Sigmoid colon (tissue), 4 donors: Measurements from ENCODE around the gene CASP2.

Experiments
- CTCF ChIP-seq, 4 experiments: fragments of 450-650 bp in 3 of 4; fragments of 200-600 bp in 1 of 4; IDR thresholded peaks; one replicate each; pipeline ENCODE4 v1.5.1; 2016 to 2019; ENCODE audit warnings: antibody characterized with exemption in 4 of 4, mild to moderate bottlenecking in 3 of 4, moderate library complexity in 2 of 4
- EP300 ChIP-seq, 4 donors: sonication (generic); formaldehyde crosslinking; IDR thresholded peaks; one replicate each; pipeline ENCODE4 v1.6.1; 2017; ENCODE audit warnings: antibody characterized with exemption in 4 of 4
- POLR2A ChIP-seq, 2 donors: fragments of 450-650 bp; IDR thresholded peaks; one replicate each; pipeline ENCODE4 v1.6.1; 2016; ENCODE audit warnings: antibody characterized with exemption in 2 of 2, mild to moderate bottlenecking in 2 of 2, moderate library complexity in 2 of 2
- POLR2AphosphoS5 ChIP-seq, 4 donors: sonication (generic); formaldehyde crosslinking; IDR thresholded peaks; one replicate each; pipeline ENCODE4 v1.6.1; 2017; ENCODE audit warnings: antibody characterized with exemption in 4 of 4

- TF ChIP-seq POLR2A (IDR thresholded peaks at IDR 0.05) (peak; percentile 48 to 87), CTCF (IDR thresholded peaks at IDR 0.05) (no peak), EP300 (IDR thresholded peaks at IDR 0.05) (no peak), POLR2AphosphoS5 (IDR thresholded peaks at IDR 0.05) (peak; percentile 59 to 90 (median 80))
Observed at GRCh38 chr7:143263266-143264195, 24.6 kb upstream of the CASP2 start, which contains the start of gene GSTK1.
